HG03342 (cell line): ENCODE results near the gene CAV3.

Experiments
- ATAC-seq: cut with Tn5 transposase; IDR thresholded peaks from one replicate; pipeline ENCODE4 v1.9.1; 2021; ENCODE audit warnings: mild to moderate bottlenecking, moderate library complexity; ENCODE audit not compliant: unreplicated experiment

The CAV3 gene

GRCh38 chr3:8790529-8790928 lies 56.9 kb downstream of the CAV3 start:
- ATAC-seq, result no peak

- ATAC-seq, result no peak
Observed at GRCh38 chr3:8793242-8793641, 59.6 kb downstream of the CAV3 start.

- no peak for ATAC-seq
Observed at GRCh38 chr3:8794247-8794646, 60.6 kb downstream of the CAV3 start.
